ENCODE results near the gene CPSF3. TPM values are rescaled to one million over a fixed set of nuclear protein-coding genes. Genes with fewer than 3 reads are reported as not detected.
A peak's percentile ranks its signal among the peaks of the same experiment; 100 is the strongest.

The CPSF3 gene
- total RNA-seq, 1 experiment from 2014 or later = 95.5 TPM

DNA sequence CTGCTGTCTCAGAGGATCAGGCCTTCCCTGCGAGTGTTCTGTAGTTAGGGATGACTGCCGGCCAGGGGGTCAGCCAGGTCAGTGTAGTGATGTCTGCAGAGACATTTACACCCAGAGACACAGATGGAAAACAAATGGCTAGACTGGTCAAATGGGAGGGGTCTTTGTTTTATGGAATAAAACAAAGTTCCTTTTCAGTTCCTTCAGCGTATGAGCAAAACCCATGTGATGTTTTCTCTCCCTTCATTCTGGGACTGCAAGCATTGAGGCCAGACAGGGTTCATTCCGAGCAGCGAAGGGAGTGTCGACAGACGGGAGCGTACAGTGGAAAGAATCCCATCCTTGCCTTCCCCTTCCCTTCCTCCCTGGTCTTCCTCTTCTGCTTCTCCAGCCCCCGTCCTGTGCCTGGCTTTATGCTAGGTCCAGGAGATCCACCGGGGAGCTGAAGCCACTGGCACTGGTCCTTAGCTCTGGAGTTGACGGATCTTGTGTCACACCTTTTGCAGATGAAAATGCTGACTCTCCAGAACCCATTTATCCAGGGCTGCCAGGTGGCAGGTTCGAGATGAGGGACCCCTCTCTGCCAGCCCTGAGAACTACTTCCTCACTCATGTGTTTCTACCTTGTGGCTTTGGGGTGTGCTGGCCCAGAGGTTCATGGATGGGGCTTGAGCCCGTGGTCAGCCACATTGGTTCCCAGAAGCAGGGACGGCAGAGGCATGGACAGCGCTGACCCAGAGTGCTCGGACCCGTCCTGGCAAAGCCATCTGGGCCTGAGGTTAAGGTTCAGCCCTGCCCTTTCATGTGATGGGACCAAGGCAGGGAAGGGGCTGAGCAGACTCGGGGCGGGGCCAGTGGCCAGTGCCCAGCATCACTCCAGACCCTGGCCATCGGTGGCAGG, 24.3 kb upstream of the CPSF3 start:
- peaks cover 3 to 11% of the 10 kb centered on the region in 2 experiments; a peak in 3 of 4 replicates for H3K4me1 Mint-ChIP-seq
- Histone ChIP-seq H3K4me2 (ENCODE audit: insufficient read depth, insufficient read length, low read length) (no peak overlapping the region), H4K20me1 (ENCODE audit: control insufficient read depth, insufficient read depth, insufficient read length) (no peaks in the 10 kb centered on the region), H3K23ac (ENCODE audit: insufficient read length, low read depth, low read length) (no peak overlapping the region), H3K4me1 (ENCODE audit: insufficient read depth, low read length) (no peaks in the 10 kb centered on the region; the same call in 1 of the 2 replicates), H2BK120ac (ENCODE audit: low read depth, low read length, poor library complexity, severe bottlenecking) (no peak overlapping the region), H3K18ac (ENCODE audit: insufficient read length, low read depth, low read length) (no peak overlapping the region), H3K79me2 (ENCODE audit: insufficient read depth, low read length) (no peaks in the 10 kb centered on the region), H3K56ac (ENCODE audit: insufficient read length, low read depth, low read length) (no peak overlapping the region), H3K4ac (ENCODE audit: low read depth, low read length) (no peak overlapping the region), H2AFZ (ENCODE audit: low read length) (no peak overlapping the region), H3K9ac (ENCODE audit: extremely low read depth, insufficient read length, low read length) (no peak overlapping the region), H3K27ac (ENCODE audit: insufficient read length, low read depth, low read length) (no peak overlapping the region), H3K27me3 (ENCODE audit: insufficient read depth, low read length) (no peaks in the 10 kb centered on the region), H2BK5ac (ENCODE audit: insufficient read length, low read length) (no peak overlapping the region), H2BK15ac (ENCODE audit: low read depth, low read length) (no peak overlapping the region), H2AK5ac (ENCODE audit: insufficient read length, low read length) (no peak overlapping the region), H2BK12ac (ENCODE audit: insufficient read length, low read depth, low read length) (no peak overlapping the region), H4K5ac (ENCODE audit: insufficient read length, low read depth, low read length) (no peak overlapping the region), H2BK20ac (ENCODE audit: low read depth, low read length, poor library complexity, severe bottlenecking) (no peak overlapping the region), H3K9me3 (ENCODE audit: control insufficient read depth, low read depth, low read length) (no peaks in the 10 kb centered on the region), H4K91ac (ENCODE audit: insufficient read length, low read depth, low read length) (no peak overlapping the region), H3K14ac (ENCODE audit: insufficient read depth, low read length) (no peak overlapping the region), H3T11ph (ENCODE audit: low read length) (no peak overlapping the region), H3K79me1 (ENCODE audit: insufficient read depth, low read depth, low read length, poor library complexity, severe bottlenecking) (no peaks in the 10 kb centered on the region), H4K8ac (replicated peaks; ENCODE audit: insufficient read length, low read depth, low read length) (no peak overlapping the region), H3K23me2 (ENCODE audit: insufficient read length, low read depth, low read length, poor library complexity, severe bottlenecking) (no peaks in the 10 kb centered on the region)
- no CpG with 5 or more reads among the region's 20 CpGs for WGBS (ENCODE audit: extremely low coverage, insufficient read length, low lambda C conversion rate)
- TF ChIP-seq, protein P1, sequence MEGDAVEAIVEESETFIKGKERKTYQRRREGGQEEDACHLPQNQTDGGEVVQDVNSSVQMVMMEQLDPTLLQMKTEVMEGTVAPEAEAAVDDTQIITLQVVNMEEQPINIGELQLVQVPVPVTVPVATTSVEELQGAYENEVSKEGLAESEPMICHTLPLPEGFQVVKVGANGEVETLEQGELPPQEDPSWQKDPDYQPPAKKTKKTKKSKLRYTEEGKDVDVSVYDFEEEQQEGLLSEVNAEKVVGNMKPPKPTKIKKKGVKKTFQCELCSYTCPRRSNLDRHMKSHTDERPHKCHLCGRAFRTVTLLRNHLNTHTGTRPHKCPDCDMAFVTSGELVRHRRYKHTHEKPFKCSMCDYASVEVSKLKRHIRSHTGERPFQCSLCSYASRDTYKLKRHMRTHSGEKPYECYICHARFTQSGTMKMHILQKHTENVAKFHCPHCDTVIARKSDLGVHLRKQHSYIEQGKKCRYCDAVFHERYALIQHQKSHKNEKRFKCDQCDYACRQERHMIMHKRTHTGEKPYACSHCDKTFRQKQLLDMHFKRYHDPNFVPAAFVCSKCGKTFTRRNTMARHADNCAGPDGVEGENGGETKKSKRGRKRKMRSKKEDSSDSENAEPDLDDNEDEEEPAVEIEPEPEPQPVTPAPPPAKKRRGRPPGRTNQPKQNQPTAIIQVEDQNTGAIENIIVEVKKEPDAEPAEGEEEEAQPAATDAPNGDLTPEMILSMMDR (conservative IDR thresholded peaks at IDR 0.05) = no peak
- peak overlapping the region in 1 of 3 experiments; percentile 70; a peak in 1 of 7 replicates for H3K27ac Mint-ChIP-seq
- H3K27me3 Mint-ChIP-seq (ENCODE audit: low read depth) = no peaks in the 10 kb centered on the region; the same call in 1 of the 2 replicates
- no peak for DNase-seq
- no peak overlapping the region for H3K4me3 Mint-ChIP-seq
- no peaks in the 10 kb centered on the region for H3K9me3 Mint-ChIP-seq
- H3K36me3 Mint-ChIP-seq (ENCODE audit: insufficient read depth in 1 of 3, low read depth in 3 of 3) = peaks cover 3 to 25% (median 6%) of the 10 kb centered on the region in 3 experiments; a peak in 6 of 7 replicates
